IMR-90 (cell line): ENCODE data around the gene AK3. TPM values are rescaled to one million over a fixed set of nuclear protein-coding genes. Genes with fewer than 3 reads are reported as not detected.
A peak's percentile ranks its signal among the peaks of the same experiment; 100 is the strongest.

Source experiments
- ATAC-seq: fragments of 200-7000 bp; cut with Tn5 transposase; 2 replicates; pipeline ENCODE4 v1.9.1; 2020; ENCODE audit warnings: low read depth, mild to moderate bottlenecking, moderate library complexity
- BruUV-seq: library from RNA; stranded (reverse); fragments of 400-500 nt; replicated peaks from 2 replicates; lab custom pipeline; 2021; lab: Mats Ljungman, UMichigan
- CTCF ChIA-PET: fragments of 300-600 bp; formaldehyde crosslinking; extraction: SDS; loops from one replicate; lab custom pipeline; 2021; ENCODE audit warnings: antibody characterized with exemption; lab: Yijun Ruan, JAX
- POLR2A ChIA-PET: fragments of 300-600 bp; sonication (Branson Sonifier 250); formaldehyde crosslinking; loops from one replicate; lab custom pipeline; 2022; ENCODE audit warnings: antibody characterized with exemption; ENCODE audit not compliant: unreplicated experiment; lab: Charles Lee
- DNase-seq: peaks from one replicate; pipeline ENCODE4 v3.0.0; 2013
- H2AFZ ChIP-seq: replicated peaks from 2 replicates; pipeline ENCODE3; 2013; ENCODE audit warnings: low read length, mild to moderate bottlenecking; ENCODE audit not compliant: poor library complexity
- H2AK5ac ChIP-seq: 2 replicates; pipeline ENCODE4 v1.6.1; 2013; ENCODE audit warnings: low read depth, low read length, inconsistent platforms
- H2AK9ac ChIP-seq: replicated peaks from 2 replicates; pipeline ENCODE3; 2013; ENCODE audit warnings: mild to moderate bottlenecking, low read depth, low read length, moderate library complexity; ENCODE audit not compliant: poor library complexity
- H2BK120ac ChIP-seq: 2 replicates; pipeline ENCODE4 v1.6.1; 2013; ENCODE audit warnings: low read depth, low read length, inconsistent platforms
- H2BK15ac ChIP-seq: 3 replicates; pipeline ENCODE4 v1.6.1; 2013; ENCODE audit warnings: low read depth, low read length, inconsistent platforms
- H2BK20ac ChIP-seq: 2 replicates; pipeline ENCODE4 v1.6.1; 2013; ENCODE audit warnings: low read depth, mild to moderate bottlenecking, inconsistent platforms, low read length, moderate library complexity
- H2BK5ac ChIP-seq: 2 replicates; pipeline ENCODE4 v1.6.1; 2013; ENCODE audit warnings: mild to moderate bottlenecking, low read depth, low read length, inconsistent platforms; ENCODE audit not compliant: poor library complexity, severe bottlenecking
- H3K14ac ChIP-seq: replicated peaks from 2 replicates; pipeline ENCODE4 v1.6.1; 2013; ENCODE audit warnings: low read depth, low read length, inconsistent platforms
- H3K18ac ChIP-seq: 2 replicates; pipeline ENCODE4 v1.6.1; 2013; ENCODE audit warnings: low read depth, low read length, control low read depth
- H3K23ac ChIP-seq: 2 replicates; pipeline ENCODE4 v1.6.1; 2013; ENCODE audit warnings: low read depth, low read length, inconsistent platforms
- H3K27ac ChIP-seq: 2 replicates; pipeline ENCODE4 v1.5.1; 2013; ENCODE audit warnings: mild to moderate bottlenecking, control low read depth, low read length; ENCODE audit not compliant: insufficient read depth
- H3K27me3 ChIP-seq: 2 replicates; pipeline ENCODE4 v1.6.1; 2013; ENCODE audit warnings: low read length; ENCODE audit not compliant: control insufficient read depth, insufficient read depth
- H3K36me3 ChIP-seq: 2 replicates; pipeline ENCODE4 v1.6.1; 2013; ENCODE audit warnings: low read length, mixed read lengths; ENCODE audit not compliant: control insufficient read depth, insufficient read depth
- H3K4ac ChIP-seq: 2 replicates; pipeline ENCODE4 v1.6.1; 2013; ENCODE audit warnings: low read depth, low read length, inconsistent platforms
- H3K4me1 ChIP-seq: 2 replicates; pipeline ENCODE4 v1.6.1; 2013; ENCODE audit warnings: low read length, mixed read lengths; ENCODE audit not compliant: control insufficient read depth, insufficient read depth
- H3K4me2 ChIP-seq: 2 replicates; pipeline ENCODE4 v1.6.1; 2013; ENCODE audit warnings: low read depth, mild to moderate bottlenecking, control low read depth, low read length, moderate library complexity
- H3K4me3 ChIP-seq: 2 replicates; pipeline ENCODE4 v1.5.1; 2013; ENCODE audit warnings: low read depth, mild to moderate bottlenecking, control low read depth, low read length, moderate library complexity; ENCODE audit not compliant: insufficient read depth
- H3K56ac ChIP-seq: 2 replicates; pipeline ENCODE4 v1.6.1; 2013; ENCODE audit warnings: low read length, inconsistent platforms; ENCODE audit not compliant: insufficient read depth; ENCODE audit errors: extremely low read depth
- H3K79me1 ChIP-seq, 2 experiments: 2 replicates each; pipeline ENCODE4 v1.6.1; 2013; ENCODE audit warnings: low read length in 2 of 2, inconsistent platforms in 1 of 2, low read depth in 1 of 2
- H3K9ac ChIP-seq: 2 replicates; pipeline ENCODE4 v1.6.1; 2013; ENCODE audit warnings: low read depth, low read length, control low read depth
- H3K9me1 ChIP-seq: 2 replicates; pipeline ENCODE4 v1.6.1; 2013; ENCODE audit warnings: low read length, inconsistent platforms; ENCODE audit not compliant: insufficient read depth
- H3K9me3 ChIP-seq: 2 replicates; pipeline ENCODE4 v1.6.1; 2013; ENCODE audit warnings: low read length; ENCODE audit not compliant: control insufficient read depth, insufficient read depth
- H4K20me1 ChIP-seq: 2 replicates; pipeline ENCODE4 v1.6.1; 2013; ENCODE audit warnings: low read length, inconsistent platforms; ENCODE audit not compliant: insufficient read depth
- H4K5ac ChIP-seq: 2 replicates; pipeline ENCODE4 v1.6.1; 2013; ENCODE audit warnings: mild to moderate bottlenecking, low read depth, low read length, control low read depth
- H4K8ac ChIP-seq, 2 experiments: 2 replicates each; pipeline ENCODE4 v1.6.1; 2013; ENCODE audit warnings: low read depth in 2 of 2, low read length in 2 of 2, control low read depth in 1 of 2, inconsistent platforms in 1 of 2
- H4K91ac ChIP-seq: 2 replicates; pipeline ENCODE4 v1.6.1; 2013; ENCODE audit warnings: low read depth, low read length, inconsistent platforms; ENCODE audit not compliant: insufficient read depth
- BHLHE40 ChIP-seq: fragments of 150-350 bp; IDR thresholded peaks from 2 replicates; pipeline ENCODE4 v1.6.1; 2016; ENCODE audit warnings: mild to moderate bottlenecking, low read depth, low read length
- CTCF ChIP-seq: conservative IDR thresholded peaks from 2 replicates; pipeline ENCODE4 v1.5.1; 2012; ENCODE audit warnings: mild to moderate bottlenecking, low read depth, low read length, improper control_type of control experiment
- FOS ChIP-seq: fragments of 150-350 bp; IDR thresholded peaks from 2 replicates; pipeline ENCODE4 v1.6.1; 2016; ENCODE audit warnings: low read depth, low read length
- MAFK ChIP-seq: IDR thresholded peaks from 2 replicates; pipeline ENCODE4 v1.6.1; 2012; ENCODE audit warnings: low read depth, low read length, improper control_type of control experiment
- MAZ ChIP-seq: IDR thresholded peaks from 2 replicates; pipeline ENCODE4 v1.6.1; 2012; ENCODE audit warnings: low read depth, mild to moderate bottlenecking, low read length, improper control_type of control experiment, moderate library complexity, borderline replicate concordance
- NFE2L2 ChIP-seq: fragments of 150-350 bp; IDR thresholded peaks from 2 replicates; pipeline ENCODE4 v1.6.1; 2016; ENCODE audit warnings: low read depth, mild to moderate bottlenecking, low read length
- POLR2A ChIP-seq: IDR thresholded peaks from 2 replicates; pipeline ENCODE4 v1.6.1; 2012; ENCODE audit warnings: mild to moderate bottlenecking, low read depth, low read length
- RFX5 ChIP-seq: IDR thresholded peaks from 2 replicates; pipeline ENCODE4 v1.8.0; 2012; ENCODE audit warnings: low read depth, mild to moderate bottlenecking, low read length, moderate library complexity
- WGBS, 2 experiments: methylation state at CpG; one replicate each; pipeline versions ENCODE4 v1.1.5 to v1.1.7; 2013; ENCODE audit warnings: missing lambda C conversion rate in 2 of 2; ENCODE audit not compliant: insufficient read length in 1 of 2; ENCODE audit errors: extremely low coverage in 2 of 2; 5-methylcytosine and 5-hydroxymethylcytosine counted together
- dilution Hi-C: fragments of 300-500 bp; cut with HindIII; formaldehyde crosslinking; loops from one replicate; pipeline ENCODE4 v1.14.3; 2018; ENCODE audit warnings: low sequenced_read_pairs; ENCODE audit not compliant: unreplicated experiment
- in situ Hi-C: fragments of 300-500 bp; cut with MboI; formaldehyde crosslinking; loops from 3 replicates; pipeline ENCODE4 v1.14.3; 2019; ENCODE audit warnings: low sequenced_read_pairs, inconsistent platforms, mixed read lengths
- intact Hi-C: fragments of 100-400 bp; cut with micrococcal nuclease; formaldehyde crosslinking; loops from 2 replicates; pipeline ENCODE4 v1.10.0; 2022
- polyA plus RNA-seq, 3 experiments: library from polyadenylated mRNA; depleted of rRNA; stranded (reverse); fragments of >200 nt; gene quantifications; 2 replicates each; pipeline ENCODE4 v1.2.3, GENCODE V29; 2012; ENCODE audit warnings: low replicate concordance in 1 of 3
- total RNA-seq: library from RNA; depleted of rRNA; stranded (reverse); fragments of >200 nt; gene quantifications from 2 replicates; pipeline ENCODE4 v1.2.3, GENCODE V29; 2012
- TF ChIP-seq, protein P1 (sequence below): fragments of 150-350 bp; IDR thresholded peaks from 2 replicates; pipeline ENCODE4 v1.6.1; 2017; ENCODE audit warnings: mild to moderate bottlenecking, antibody characterized with exemption, low read length, low read depth

Gene AK3
- total and polyA plus RNA-seq, 2 of the 4 experiments (the other 2 are of a cell fraction), result 24.7 to 26.2 TPM

- H3K4ac ChIP-seq, result peak overlapping the region; percentile 85
- TF ChIP-seq MAZ (no peak), POLR2A (no peak), CTCF (no peak), RFX5 (no peak), BHLHE40 (no peak), MAFK (no peak), NFE2L2 (no peak), FOS (no peak)
- TF ChIP-seq, protein P1, sequence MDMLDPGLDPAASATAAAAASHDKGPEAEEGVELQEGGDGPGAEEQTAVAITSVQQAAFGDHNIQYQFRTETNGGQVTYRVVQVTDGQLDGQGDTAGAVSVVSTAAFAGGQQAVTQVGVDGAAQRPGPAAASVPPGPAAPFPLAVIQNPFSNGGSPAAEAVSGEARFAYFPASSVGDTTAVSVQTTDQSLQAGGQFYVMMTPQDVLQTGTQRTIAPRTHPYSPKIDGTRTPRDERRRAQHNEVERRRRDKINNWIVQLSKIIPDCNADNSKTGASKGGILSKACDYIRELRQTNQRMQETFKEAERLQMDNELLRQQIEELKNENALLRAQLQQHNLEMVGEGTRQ, result no peak
- TSS peak; percentile 70 for BruUV-seq
- H2BK20ac ChIP-seq, result peak overlapping the region; percentile 85
- DNase-seq (peak; percentile 47), ATAC-seq (peak; percentile 6)
- H2AFZ ChIP-seq, result peak overlapping the region; percentile 96
- 67% methylated on average over 4 of the region's 13 CpGs; no CpG with 5 or more reads in 1 of the 2 experiments for WGBS, 2 experiments
- peak overlapping the region; percentile 82 for H4K91ac ChIP-seq
- H2AK9ac ChIP-seq, result peak overlapping the region; percentile 98
- peaks cover 9% of the 10 kb centered on the region for H3K4me1 ChIP-seq
- H4K8ac ChIP-seq, result peak overlapping the region; percentile 78 to 80
- H2BK5ac ChIP-seq, result peak overlapping the region; percentile 34
- CTCF ChIA-PET, result interaction anchor here (0.6 to 0.7 kb wide), 2 partner anchors 12 to 203 kb away, joined by 3 read pairs; no protein-coding TSS in a partner anchor
- H3K9me3 ChIP-seq, result no peaks in the 10 kb centered on the region
- peak overlapping the region; percentile 56; the same call in 1 of the 3 replicates for H2BK15ac ChIP-seq
- H3K18ac ChIP-seq, result peak overlapping the region; percentile 73
- peak overlapping the region; percentile 85 for H3K27ac ChIP-seq
- H2AK5ac ChIP-seq, result peak overlapping the region; percentile 77
- no peaks in the 10 kb centered on the region for H4K20me1 ChIP-seq
- H3K4me2 ChIP-seq, result peak overlapping the region; percentile 96
- intact Hi-C loops (loop anchor here (10.0 kb wide), 1 partner anchor 348 kb away; no protein-coding TSS in a partner anchor), in situ Hi-C loops (no loop called here), dilution Hi-C loops (no loop called here)
- no peaks in the 10 kb centered on the region for H3K27me3 ChIP-seq
- H3K14ac ChIP-seq, result peak overlapping the region; percentile 70
- H4K5ac ChIP-seq, result peak overlapping the region; percentile 78
- peak overlapping the region; percentile 85 for H3K23ac ChIP-seq
- H3K9ac ChIP-seq, result no peak overlapping the region
- H3K36me3 ChIP-seq, result no peaks in the 10 kb centered on the region
- peak overlapping the region; percentile 91 for H3K4me3 ChIP-seq
- peak overlapping the region; percentile 76 for H2BK120ac ChIP-seq
- peaks cover 9 to 14% of the 10 kb centered on the region in 2 experiments; a peak in 3 of 4 replicates for H3K79me1 ChIP-seq
- no peak overlapping the region for H3K56ac ChIP-seq
- H3K9me1 ChIP-seq, result peaks cover 8% of the 10 kb centered on the region
- POLR2A ChIA-PET, result no interaction called here
These were observed 77.8 kb downstream of the AK3 start for GRCh38 chr9:4662989-4663792.
